GM12801 (cell line): ENCODE measurements around the gene DRD1.

Experiments used
- TF ChIP-seq, protein P1 (sequence below): IDR thresholded peaks from one replicate; pipeline ENCODE4 v1.5.1; 2011; ENCODE audit warnings: control low read depth; ENCODE audit not compliant: insufficient read length; ENCODE audit errors: extremely low read depth

DRD1 gene

DNA sequence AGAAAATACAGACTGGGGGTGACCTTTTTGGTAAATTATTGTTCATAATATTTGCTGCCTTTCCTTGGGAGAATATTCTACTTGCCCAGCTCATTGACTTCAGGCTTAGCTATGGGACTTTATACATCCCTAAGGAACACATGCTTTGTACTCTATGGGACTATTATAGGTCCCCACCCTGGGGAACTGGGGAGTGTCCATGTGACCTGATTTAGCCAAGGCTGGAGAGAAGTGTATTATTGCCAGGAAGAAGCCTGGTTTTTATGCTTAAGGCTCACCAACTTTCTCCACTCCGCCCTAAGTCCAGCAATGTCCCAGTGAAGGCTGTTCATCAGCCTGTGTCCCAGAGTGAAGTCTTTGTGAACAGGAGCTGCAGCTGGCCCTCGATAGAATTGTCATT is 16.6 kb upstream of the DRD1 start:
- TF ChIP-seq, protein P1, sequence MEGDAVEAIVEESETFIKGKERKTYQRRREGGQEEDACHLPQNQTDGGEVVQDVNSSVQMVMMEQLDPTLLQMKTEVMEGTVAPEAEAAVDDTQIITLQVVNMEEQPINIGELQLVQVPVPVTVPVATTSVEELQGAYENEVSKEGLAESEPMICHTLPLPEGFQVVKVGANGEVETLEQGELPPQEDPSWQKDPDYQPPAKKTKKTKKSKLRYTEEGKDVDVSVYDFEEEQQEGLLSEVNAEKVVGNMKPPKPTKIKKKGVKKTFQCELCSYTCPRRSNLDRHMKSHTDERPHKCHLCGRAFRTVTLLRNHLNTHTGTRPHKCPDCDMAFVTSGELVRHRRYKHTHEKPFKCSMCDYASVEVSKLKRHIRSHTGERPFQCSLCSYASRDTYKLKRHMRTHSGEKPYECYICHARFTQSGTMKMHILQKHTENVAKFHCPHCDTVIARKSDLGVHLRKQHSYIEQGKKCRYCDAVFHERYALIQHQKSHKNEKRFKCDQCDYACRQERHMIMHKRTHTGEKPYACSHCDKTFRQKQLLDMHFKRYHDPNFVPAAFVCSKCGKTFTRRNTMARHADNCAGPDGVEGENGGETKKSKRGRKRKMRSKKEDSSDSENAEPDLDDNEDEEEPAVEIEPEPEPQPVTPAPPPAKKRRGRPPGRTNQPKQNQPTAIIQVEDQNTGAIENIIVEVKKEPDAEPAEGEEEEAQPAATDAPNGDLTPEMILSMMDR: no peak

DNA sequence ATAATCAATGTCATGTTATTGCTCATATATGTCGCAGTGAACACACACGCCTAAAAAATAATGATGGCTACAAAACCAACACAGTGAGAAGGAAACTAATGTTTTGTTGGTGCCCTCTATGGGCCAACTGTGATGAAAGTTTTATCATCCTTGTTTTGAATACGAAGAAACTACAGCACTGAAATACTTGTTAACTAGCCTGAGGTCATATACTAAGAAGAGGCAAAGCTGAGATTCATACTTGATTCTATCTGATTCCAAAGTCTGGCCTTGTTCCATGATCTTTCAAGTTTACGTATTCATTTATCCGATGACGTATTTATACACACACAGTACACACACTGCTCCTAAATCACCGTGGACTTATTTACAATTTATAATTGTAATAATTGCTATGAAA is 16.1 kb upstream of the DRD1 start:
- TF ChIP-seq, protein P1: no peak

DNA sequence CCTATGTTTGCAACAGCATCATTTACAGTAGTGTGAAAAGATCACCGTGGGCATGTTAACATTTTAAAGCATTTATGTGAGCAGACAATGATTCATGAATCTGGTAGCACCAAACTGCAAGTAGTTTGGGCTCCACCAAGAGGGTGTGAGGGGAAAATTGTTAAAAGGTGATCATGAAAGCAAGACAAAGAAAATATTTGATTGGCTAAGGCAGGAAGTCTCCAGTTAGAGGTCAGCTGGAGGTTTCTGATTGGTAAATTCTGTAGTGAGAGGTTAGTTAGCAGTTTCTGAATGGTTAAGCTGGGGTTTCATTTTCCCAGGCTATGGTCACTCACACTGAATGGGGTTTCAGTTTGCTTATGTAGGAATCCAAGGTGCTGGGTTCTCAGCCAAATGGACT is 13.5 kb upstream of the DRD1 start:
- TF ChIP-seq, protein P1: no peak

DNA sequence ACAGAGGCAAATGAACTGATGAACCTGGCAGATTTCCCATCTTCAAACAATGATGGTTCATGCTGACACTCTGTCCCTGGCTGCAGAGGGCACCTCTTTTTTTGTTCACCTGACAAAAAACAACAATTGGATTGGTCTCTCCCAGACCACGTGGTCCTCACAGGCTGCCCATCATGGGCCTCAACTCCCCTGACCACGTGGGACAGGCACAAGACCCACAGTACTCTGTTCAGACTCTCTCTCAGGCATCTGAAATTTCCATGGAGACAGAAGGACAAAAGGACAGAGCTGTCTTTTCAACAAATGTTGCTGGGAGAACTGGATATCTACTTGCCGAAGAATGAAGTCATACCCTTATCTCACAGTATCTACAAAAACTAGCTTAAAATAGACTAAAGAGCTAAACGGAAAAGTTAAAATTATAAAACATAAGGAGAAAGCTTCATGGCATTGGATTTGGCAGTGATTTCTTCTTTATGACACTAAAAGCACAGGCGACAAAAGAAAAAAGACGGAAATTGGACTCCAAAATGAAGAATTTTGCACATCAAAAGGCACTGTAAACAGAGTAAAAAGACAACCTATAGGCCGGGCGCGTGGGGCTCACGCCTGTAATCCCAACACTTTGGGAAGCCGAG is 12.2 kb upstream of the DRD1 start:
- TF ChIP-seq, protein P1: no peak

DNA sequence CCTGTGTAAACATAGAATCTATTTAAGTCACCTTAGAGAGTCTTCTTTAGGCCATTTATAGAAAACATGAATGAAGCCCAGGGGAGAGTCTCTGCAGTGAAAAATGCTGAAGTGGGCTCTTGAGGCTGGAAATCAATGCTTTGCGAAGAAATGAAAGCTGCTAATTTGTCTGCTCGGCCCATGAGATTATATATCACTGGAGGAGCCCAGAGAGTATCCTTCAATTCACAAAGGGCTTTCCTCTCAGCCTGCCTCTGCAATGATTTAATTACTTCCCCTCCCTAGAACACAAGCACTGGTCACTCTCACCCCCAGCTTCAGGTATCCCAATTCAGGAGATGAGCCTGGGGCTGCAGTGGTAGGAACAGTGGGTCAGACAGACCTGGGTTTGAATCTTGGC is 8.2 kb upstream of the DRD1 start:
- TF ChIP-seq, protein P1: no peak

DNA sequence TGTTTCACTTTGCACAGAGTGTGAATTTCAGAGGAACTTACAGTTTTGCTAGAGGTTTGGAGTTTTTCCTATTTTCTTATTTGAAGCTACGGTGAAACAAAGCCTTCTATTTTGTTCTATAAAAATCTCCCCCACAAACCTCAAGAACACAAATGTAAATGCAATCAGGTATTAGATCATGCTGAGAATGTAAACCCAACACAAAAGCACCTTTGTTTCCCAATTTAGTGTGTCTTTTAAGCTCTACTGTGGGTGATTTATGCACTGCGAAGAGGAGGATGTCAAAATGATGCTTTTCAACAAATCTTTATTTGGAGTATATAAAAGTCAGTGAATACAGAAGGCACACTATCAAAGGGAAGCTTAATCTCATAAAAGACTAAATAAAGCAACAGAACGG is 4.3 kb upstream of the DRD1 start:
- TF ChIP-seq, protein P1: no peak

DNA sequence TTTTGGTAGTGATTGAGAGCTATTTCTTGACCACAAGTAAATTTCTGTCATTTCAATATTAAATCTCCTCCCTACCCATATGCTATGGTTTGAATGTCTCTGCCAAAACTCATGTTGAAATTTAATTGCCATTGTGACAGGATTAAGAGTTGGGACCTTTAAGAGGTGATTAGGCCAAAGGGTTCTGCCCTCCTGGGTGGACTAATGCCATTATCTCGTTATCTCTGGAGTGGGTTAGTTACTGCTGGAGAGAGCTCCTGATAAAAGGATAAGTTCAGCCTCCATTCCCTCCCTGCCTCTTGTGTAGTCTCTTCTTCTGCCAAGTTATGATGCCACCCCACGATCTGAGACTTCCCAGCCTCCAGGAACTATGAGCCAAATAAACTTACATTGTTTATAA is 3.6 kb upstream of the DRD1 start:
- TF ChIP-seq, protein P1: no peak
